Stimulated activated CD8-positive, alpha-beta memory T cell treated with anti-CD3 and anti-CD28 coated beads, Interleukin-15, amount 100 ng/mL, for 48 hours (primary cell): ENCODE data around the gene SLC35D1.
"Not testable (repeated sequence)": the region's sequence is repeated elsewhere in the genome, so short reads cannot be mapped to it uniquely, and the experiment has no call there.

Experiments used
- DNase-seq, 2 donors: peaks; one replicate each; pipeline ENCODE4 v3.0.0-alpha.2; 2020; ENCODE audit warnings: low read depth in 2 of 2

Gene SLC35D1

GRCh38 chr1:67053785-67054772 lies at the start of gene SLC35D1:
Gene SLC35D1, minus strand, starts transcription at chr1:67054148. Its CDS starts 135 bp downstream, at chr1:67054013.
- peak; percentile 55 to 74 for DNase-seq

GRCh38 chr1:67103548-67103947 lies 49.6 kb upstream of the SLC35D1 start:
- no peak for DNase-seq

- DNase-seq: no peak
Observed at GRCh38 chr1:67100833-67101232, 46.9 kb upstream of the SLC35D1 start.

GRCh38 chr1:67097305-67097704 lies 43.4 kb upstream of the SLC35D1 start:
- DNase-seq: no peak

GRCh38 chr1:67094191-67094590 lies 40.2 kb upstream of the SLC35D1 start:
- no peak for DNase-seq

- no peak for DNase-seq
Observed at GRCh38 chr1:67089685-67090208, 35.8 kb upstream of the SLC35D1 start.

GRCh38 chr1:67088440-67088839 lies 34.5 kb upstream of the SLC35D1 start:
- no peak for DNase-seq

GRCh38 chr1:67085326-67085725 lies 31.4 kb upstream of the SLC35D1 start:
- no peak for DNase-seq

GRCh38 chr1:67084765-67085318 lies 30.9 kb upstream of the SLC35D1 start:
- DNase-seq: no peak

- DNase-seq: no peak
Observed at GRCh38 chr1:67078291-67078690, 24.3 kb upstream of the SLC35D1 start.

- DNase-seq: no peak
Observed at GRCh38 chr1:67077593-67077992, 23.6 kb upstream of the SLC35D1 start.

- no peak for DNase-seq
Observed at GRCh38 chr1:67072749-67073148, 18.8 kb upstream of the SLC35D1 start.

GRCh38 chr1:67067655-67068054 lies 13.7 kb upstream of the SLC35D1 start:
- not testable (repeated sequence) for DNase-seq

GRCh38 chr1:67062412-67062811 lies 8.5 kb upstream of the SLC35D1 start:
- no peak for DNase-seq

GRCh38 chr1:67061266-67061665 lies 7.3 kb upstream of the SLC35D1 start:
- no peak for DNase-seq

- no peak for DNase-seq
Observed at GRCh38 chr1:67060811-67061218, 6.9 kb upstream of the SLC35D1 start.

- DNase-seq: no peak
Observed at GRCh38 chr1:67059346-67059745, 5.4 kb upstream of the SLC35D1 start.

GRCh38 chr1:67058761-67059160 lies 4.8 kb upstream of the SLC35D1 start:
- no peak for DNase-seq

- no peak for DNase-seq
Observed at GRCh38 chr1:67058242-67058641, 4.3 kb upstream of the SLC35D1 start.

GRCh38 chr1:67053535-67053784 lies 488 bp downstream of the SLC35D1 start:
- DNase-seq: peak; percentile 7 to 11

- no peak for DNase-seq
Observed at GRCh38 chr1:67052741-67053534, 1.0 kb downstream of the SLC35D1 start.

GRCh38 chr1:67051196-67051595 lies 2.8 kb downstream of the SLC35D1 start:
- no peak for DNase-seq
